ENCODE measurements around the gene ARFGEF3. TPM values are rescaled to one million over a fixed set of nuclear protein-coding genes. Genes with fewer than 3 reads are reported as not detected.

ARFGEF3 gene
- total and polyA plus RNA-seq, 2 donors (not counting 1 experiment from before 2014, with no cell fraction given), result under 0.01 to 0.14 TPM

- Histone ChIP-seq H3K79me2 (ENCODE audit: control insufficient read depth, insufficient read depth, low read length) (no peaks in the 10 kb centered on the region), H3K9me3 (ENCODE audit: control insufficient read depth, insufficient read depth, low read depth, low read length) (no peaks in the 10 kb centered on the region), H2AFZ (ENCODE audit: low read length) (no peak overlapping the region), H3K9ac (ENCODE audit: insufficient read depth, low read length) (no peak overlapping the region), H3K4me3 (replicated peaks in 1 of 4; ENCODE audit: control extremely low read depth in 1 of 4, insufficient read depth in 1 of 4, low read depth in 3 of 4, low read length in 4 of 4) (no peak overlapping the region), H3K4me1 (ENCODE audit: control insufficient read depth, extremely low read depth, insufficient read depth, low read length) (no peaks in the 10 kb centered on the region), H4K20me1 (ENCODE audit: control insufficient read depth, extremely low read depth, insufficient read depth, low read length) (no peaks in the 10 kb centered on the region), H3K27ac (ENCODE audit: insufficient read depth, low read length) (no peak overlapping the region), H3K4me2 (ENCODE audit: extremely low read depth, insufficient read depth, low read length) (no peak overlapping the region), H3K27me3 (ENCODE audit: control insufficient read depth, insufficient read depth, low read length) (no peaks in the 10 kb centered on the region), H3K36me3 (ENCODE audit: control insufficient read depth, insufficient read depth, low read length) (no peaks in the 10 kb centered on the region)
- no peak for TF ChIP-seq EZH2 (IDR thresholded peaks at IDR 0.05; ENCODE audit: low read length, missing control alignments)
- no peak for TF ChIP-seq CTCF (conservative IDR thresholded peaks at IDR 0.05 in 1 of 2, IDR thresholded peaks at IDR 0.05 in 1 of 2; ENCODE audit: low read depth in 1 of 2, low read length in 2 of 2)
- no peak for DNase-seq (ENCODE audit: low read depth in 2 of 2)
These were observed 65.1 kb downstream of the ARFGEF3 start for GRCh38 chr6:138226700-138227315.

- H3K27ac ChIP-seq (ENCODE audit: insufficient read depth, low read length), result no peak overlapping the region
- H3K36me3 ChIP-seq (ENCODE audit: control insufficient read depth, insufficient read depth, low read length), result no peaks in the 10 kb centered on the region
- H3K9me3 ChIP-seq (ENCODE audit: control insufficient read depth, insufficient read depth, low read depth, low read length), result no peaks in the 10 kb centered on the region
- H4K20me1 ChIP-seq (ENCODE audit: control insufficient read depth, extremely low read depth, insufficient read depth, low read length), result no peaks in the 10 kb centered on the region
- no peak for DNase-seq (ENCODE audit: low read depth in 2 of 2)
- no peaks in the 10 kb centered on the region for H3K27me3 ChIP-seq (ENCODE audit: control insufficient read depth, insufficient read depth, low read length)
- TF ChIP-seq EZH2 (IDR thresholded peaks at IDR 0.05; ENCODE audit: low read length, missing control alignments), result no peak
- TF ChIP-seq CTCF (conservative IDR thresholded peaks at IDR 0.05 in 1 of 2, IDR thresholded peaks at IDR 0.05 in 1 of 2; ENCODE audit: low read depth in 1 of 2, low read length in 2 of 2), result no peak
- no peaks in the 10 kb centered on the region for H3K4me1 ChIP-seq (ENCODE audit: control insufficient read depth, extremely low read depth, insufficient read depth, low read length)
- no peak overlapping the region for H3K4me2 ChIP-seq (ENCODE audit: extremely low read depth, insufficient read depth, low read length)
- H2AFZ ChIP-seq (ENCODE audit: low read length), result no peak overlapping the region
- H3K4me3 ChIP-seq (replicated peaks in 1 of 4; ENCODE audit: control extremely low read depth in 1 of 4, insufficient read depth in 1 of 4, low read depth in 3 of 4, low read length in 4 of 4), result no peak overlapping the region
- H3K9ac ChIP-seq (ENCODE audit: insufficient read depth, low read length), result no peak overlapping the region
- H3K79me2 ChIP-seq (ENCODE audit: control insufficient read depth, insufficient read depth, low read length), result no peaks in the 10 kb centered on the region
These were observed 65.6 kb downstream of the ARFGEF3 start for GRCh38 chr6:138227316-138227781.

GRCh38 chr6:138229072-138229471 is 67.3 kb downstream of the ARFGEF3 start:
- no peak overlapping the region for H3K9ac ChIP-seq (ENCODE audit: insufficient read depth, low read length)
- H3K4me2 ChIP-seq (ENCODE audit: extremely low read depth, insufficient read depth, low read length), result no peak overlapping the region
- no peak for TF ChIP-seq CTCF (conservative IDR thresholded peaks at IDR 0.05 in 1 of 2, IDR thresholded peaks at IDR 0.05 in 1 of 2; ENCODE audit: low read depth in 1 of 2, low read length in 2 of 2)
- no peak for TF ChIP-seq EZH2 (IDR thresholded peaks at IDR 0.05; ENCODE audit: low read length, missing control alignments)
- H3K27ac ChIP-seq (ENCODE audit: insufficient read depth, low read length), result no peak overlapping the region
- no peaks in the 10 kb centered on the region for H3K36me3 ChIP-seq (ENCODE audit: control insufficient read depth, insufficient read depth, low read length)
- DNase-seq (ENCODE audit: low read depth in 2 of 2), result no peak
- H3K4me3 ChIP-seq (replicated peaks in 1 of 4; ENCODE audit: control extremely low read depth in 1 of 4, insufficient read depth in 1 of 4, low read depth in 3 of 4, low read length in 4 of 4), result no peak overlapping the region
- H3K4me1 ChIP-seq (ENCODE audit: control insufficient read depth, extremely low read depth, insufficient read depth, low read length), result no peaks in the 10 kb centered on the region
- H3K9me3 ChIP-seq (ENCODE audit: control insufficient read depth, insufficient read depth, low read depth, low read length), result no peaks in the 10 kb centered on the region
- no peak overlapping the region for H2AFZ ChIP-seq (ENCODE audit: low read length)
- H3K79me2 ChIP-seq (ENCODE audit: control insufficient read depth, insufficient read depth, low read length), result no peaks in the 10 kb centered on the region
- no peaks in the 10 kb centered on the region for H3K27me3 ChIP-seq (ENCODE audit: control insufficient read depth, insufficient read depth, low read length)
- no peaks in the 10 kb centered on the region for H4K20me1 ChIP-seq (ENCODE audit: control insufficient read depth, extremely low read depth, insufficient read depth, low read length)
